GM21528 (cell line): ENCODE results near the gene LMTK3.

Source experiments
- ATAC-seq: cut with Tn5 transposase; IDR thresholded peaks from one replicate; pipeline ENCODE4 v1.9.1; 2021; ENCODE audit warnings: mild to moderate bottlenecking, moderate library complexity; ENCODE audit not compliant: unreplicated experiment, low FRiP score

Gene LMTK3

GRCh38 chr19:48474084-48474592 lies 37.5 kb downstream of the LMTK3 start:
- ATAC-seq = no peak

DNA sequence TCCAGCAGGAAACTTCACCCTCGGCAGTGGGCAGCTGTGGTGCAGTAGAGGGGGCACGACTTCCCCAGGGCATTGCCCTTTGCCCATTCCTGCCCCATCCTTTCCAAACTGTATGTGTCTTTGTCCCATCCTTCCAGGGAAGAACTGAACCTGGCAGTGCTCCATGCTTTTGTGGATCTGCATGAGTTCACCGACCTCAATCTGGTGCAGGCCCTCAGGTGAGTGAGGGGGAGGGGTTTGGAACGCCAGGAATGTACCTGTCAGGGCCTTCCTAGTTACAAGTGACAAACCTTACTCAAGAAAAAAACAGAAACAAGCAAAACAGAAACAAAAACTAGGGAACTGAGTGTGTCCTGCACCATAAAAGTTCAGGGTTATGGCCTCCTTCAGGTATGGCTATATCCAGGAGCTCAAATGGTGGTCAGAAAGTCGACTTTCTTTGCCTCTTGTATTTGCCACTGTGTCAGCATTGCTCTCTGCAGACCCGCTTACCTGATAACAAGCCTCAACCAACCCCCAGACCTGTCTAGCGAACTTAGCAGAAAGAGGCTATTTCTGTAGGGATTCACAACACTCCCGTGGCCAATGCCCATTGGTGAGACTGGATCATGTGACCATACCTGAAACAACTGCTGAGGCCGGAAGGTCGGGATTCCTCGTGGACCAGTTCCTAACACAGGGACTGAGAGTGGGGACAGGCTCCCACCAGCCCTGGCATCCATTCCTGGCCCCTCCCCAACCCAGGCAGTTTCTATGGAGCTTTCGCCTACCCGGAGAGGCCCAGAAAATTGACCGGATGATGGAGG lies 38.3 kb downstream of the LMTK3 start:
- no peak for ATAC-seq

DNA sequence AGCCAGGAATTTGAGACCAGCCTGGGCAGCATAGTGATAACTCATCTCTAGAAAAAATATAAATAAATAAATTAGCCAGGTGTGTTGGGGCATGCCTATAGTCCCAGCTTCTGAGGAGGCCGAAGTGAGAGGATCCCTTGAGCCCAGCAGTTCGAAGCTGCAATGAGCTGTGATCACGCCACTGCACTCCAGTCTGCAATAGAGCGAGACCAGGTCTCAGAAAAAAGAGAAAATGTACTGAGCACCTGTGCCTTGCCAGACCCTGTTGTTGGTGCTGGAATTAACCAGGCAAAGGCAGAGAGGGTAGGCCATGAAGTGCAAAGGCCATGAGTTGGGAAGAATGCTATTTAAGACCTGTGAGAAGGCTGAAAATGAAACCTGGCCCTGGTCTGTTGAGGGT lies 39.8 kb downstream of the LMTK3 start:
- no peak for ATAC-seq

DNA sequence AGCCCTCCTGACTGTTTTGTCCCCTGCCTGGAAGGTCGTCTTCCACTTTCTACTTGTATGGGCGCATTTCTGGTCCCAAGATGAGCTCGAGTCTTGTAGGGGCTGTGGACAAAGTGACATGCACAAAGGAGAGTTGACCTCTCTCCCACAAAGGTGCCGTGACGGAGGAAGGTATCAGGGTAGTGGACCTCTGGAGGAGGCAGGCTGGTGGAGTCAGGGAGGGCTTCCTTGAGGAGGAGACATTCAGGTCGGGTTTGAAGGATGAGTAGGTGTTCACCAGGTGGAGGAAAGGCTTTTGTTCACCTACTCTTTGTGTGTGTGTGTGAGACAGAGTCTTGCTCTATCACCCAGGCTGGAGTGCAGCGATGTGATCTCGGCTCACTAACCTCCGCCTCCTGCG lies 40.8 kb downstream of the LMTK3 start:
- ATAC-seq = no peak

- no peak for ATAC-seq
Observed at GRCh38 chr19:48469934-48470680, 41.5 kb downstream of the LMTK3 start.

DNA sequence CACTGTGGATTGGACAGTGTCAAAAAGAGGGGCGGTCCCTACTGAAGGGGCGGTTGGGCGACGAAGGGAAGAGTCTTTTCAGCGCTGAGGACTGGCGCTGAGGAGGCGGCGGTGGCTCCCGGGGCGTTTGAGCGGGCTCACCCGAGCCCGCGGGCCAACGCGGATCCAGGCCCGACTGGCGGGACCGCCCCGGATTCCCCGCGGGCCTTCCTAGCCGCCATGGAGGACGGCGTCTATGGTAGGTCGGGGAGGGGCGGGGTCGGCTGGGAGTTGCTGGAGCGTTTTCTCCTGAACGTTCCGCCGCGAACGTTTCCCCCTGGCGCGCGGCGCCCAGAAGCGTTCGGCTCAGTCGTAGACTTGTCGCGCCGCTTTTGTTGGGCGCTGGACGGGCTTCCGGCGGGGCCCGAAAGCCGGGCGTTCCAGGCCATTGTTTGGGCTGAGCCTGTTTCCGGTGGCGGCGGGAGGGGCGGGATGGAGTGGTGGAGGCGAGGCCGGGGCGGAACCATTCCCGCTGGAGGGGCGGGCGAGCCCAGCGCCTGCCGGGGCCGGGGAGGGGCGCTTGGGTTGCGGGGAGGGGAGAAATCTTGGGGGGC lies 42.2 kb downstream of the LMTK3 start, which contains the start of gene CYTH2:
TSS of gene CYTH2 (plus strand) at position 81 of the 593 bp plus-strand sequence. CDS start at position 220, 139 bp downstream.
- no peak for ATAC-seq

- ATAC-seq = peak; percentile 88
Observed at GRCh38 chr19:48468772-48469288, 42.8 kb downstream of the LMTK3 start.

DNA sequence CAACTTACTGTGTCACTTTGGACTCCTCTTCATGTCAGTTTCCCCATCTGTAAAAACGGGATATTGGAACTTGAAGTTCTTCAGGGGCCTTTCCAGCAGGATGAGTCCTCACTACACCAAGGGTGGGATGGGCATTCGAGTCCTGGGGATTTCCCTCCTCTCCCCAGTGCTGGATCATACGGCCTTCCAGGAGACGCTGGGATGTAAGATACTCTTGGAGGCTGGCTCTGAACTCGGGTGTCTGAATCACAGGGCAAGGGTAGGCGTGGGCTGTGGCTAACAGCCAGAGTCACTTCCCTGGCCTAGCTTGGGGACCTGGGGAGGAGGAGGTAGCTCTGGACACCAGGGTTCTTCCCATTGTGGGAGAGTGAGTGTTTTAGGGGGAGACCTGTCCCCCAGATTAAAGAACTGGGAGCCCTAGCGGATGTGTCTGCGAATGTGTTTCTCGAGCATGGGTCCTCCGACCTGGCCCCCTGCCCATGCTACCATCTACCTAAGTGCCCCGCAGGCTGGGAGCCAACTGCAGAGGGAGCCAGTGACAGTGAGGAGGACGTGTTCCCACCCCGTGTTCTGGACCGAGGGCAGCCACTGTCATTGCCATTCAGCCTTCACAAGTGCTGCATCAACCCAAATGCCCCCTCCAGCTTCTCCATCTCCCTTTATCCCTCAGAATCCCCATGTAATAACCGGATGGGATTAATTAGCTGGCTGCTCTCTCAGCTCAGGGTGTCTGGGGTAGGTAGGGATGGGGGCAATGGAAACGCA lies 44.9 kb downstream of the LMTK3 start:
- no peak for ATAC-seq

DNA sequence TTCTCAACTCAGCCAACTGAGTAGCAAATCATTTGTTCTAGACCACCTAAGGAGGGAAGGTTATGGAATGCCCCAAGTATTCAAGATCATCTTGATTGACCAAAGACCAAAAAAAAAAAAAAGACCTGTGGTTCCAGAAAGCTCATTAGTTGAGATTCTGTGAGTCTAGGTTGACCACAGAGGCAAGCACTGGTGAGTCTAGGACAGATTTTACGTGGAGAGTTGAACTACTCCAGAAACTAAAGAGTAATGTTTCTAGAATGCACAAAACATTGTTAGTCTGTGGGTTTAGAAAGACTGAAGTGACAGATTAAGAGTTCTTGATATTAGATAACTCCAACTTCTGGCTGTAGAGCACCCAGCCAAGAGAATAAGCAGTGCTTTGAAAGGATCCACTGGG lies 46.4 kb downstream of the LMTK3 start:
- no peak for ATAC-seq

DNA sequence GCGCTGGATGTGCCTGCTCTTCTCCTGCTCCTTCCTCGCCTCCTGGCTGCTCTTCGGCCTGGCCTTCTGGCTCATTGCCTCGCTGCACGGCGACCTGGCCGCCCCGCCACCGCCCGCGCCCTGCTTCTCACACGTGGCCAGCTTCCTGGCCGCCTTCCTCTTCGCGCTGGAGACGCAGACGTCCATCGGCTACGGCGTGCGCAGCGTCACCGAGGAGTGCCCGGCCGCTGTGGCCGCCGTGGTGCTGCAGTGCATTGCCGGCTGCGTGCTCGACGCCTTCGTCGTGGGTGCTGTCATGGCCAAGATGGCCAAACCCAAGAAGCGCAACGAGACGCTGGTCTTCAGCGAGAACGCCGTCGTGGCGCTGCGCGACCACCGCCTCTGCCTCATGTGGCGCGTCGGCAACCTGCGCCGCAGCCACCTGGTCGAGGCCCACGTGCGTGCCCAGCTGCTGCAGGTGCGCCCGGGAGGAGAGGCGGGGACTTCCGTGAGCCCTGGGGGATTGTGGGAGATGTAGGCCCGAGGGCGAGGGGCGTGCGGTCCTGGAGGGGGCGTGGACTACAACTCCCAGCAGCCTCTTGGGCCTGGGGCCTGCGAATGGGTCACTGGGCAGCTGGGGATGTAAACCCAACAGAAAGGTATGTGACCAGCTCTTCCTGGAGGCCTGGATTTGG lies 49.5 kb downstream of the LMTK3 start:
- ATAC-seq = no peak

DNA sequence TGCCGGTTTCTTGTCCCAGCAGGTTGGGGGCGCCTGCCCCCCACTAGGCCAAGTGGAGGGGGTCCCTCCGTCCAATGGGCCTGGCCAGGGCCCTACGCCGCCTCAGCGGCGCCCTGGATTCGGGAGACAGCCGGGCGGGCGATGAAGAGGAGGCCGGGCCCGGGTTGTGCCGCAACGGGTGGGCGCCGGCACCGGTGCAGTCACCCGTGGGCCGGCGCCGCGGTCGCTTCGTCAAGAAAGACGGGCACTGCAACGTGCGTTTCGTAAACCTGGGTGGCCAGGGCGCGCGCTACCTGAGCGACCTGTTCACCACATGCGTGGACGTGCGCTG lies 50.0 kb downstream of the LMTK3 start:
- no peak for ATAC-seq

DNA sequence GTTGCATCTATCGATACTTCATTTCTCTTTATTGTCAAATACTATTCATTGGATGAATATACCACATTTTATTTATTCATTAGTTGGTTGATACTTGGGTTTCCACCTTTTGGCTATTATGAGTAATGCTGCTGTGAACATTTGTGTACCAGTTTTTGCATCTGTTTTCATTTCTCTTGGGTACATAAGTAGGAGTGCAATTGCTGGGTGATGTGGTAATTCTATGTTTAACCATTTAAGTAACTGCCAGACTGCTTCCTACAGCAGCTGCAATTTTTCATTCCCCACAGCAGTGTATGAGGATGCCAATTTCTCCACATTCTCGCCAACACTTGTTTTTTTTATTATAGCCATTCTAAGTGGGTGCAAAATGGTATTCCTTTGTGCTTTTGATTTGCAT lies 53.6 kb downstream of the LMTK3 start:
- no peak for ATAC-seq

DNA sequence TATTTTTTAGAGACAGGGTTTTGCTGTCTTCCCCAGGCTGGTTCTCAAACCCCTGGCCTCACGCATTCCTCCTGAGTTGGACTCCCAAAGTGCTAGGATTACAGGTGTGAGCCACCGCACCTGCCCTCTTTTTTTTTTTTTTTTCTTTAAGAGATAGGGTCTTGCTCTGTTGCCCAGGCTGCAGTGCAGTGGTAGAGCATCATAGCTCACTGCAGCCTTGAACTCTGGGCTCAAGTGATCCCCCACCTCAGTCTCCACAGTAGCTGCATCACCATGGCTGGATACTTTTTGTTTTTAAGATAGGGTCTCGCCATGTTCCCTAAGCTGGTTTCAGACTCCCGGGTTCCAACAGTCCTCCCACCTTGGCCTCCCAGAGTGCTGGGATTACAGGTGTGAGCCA lies 54.8 kb downstream of the LMTK3 start:
- no peak for ATAC-seq

DNA sequence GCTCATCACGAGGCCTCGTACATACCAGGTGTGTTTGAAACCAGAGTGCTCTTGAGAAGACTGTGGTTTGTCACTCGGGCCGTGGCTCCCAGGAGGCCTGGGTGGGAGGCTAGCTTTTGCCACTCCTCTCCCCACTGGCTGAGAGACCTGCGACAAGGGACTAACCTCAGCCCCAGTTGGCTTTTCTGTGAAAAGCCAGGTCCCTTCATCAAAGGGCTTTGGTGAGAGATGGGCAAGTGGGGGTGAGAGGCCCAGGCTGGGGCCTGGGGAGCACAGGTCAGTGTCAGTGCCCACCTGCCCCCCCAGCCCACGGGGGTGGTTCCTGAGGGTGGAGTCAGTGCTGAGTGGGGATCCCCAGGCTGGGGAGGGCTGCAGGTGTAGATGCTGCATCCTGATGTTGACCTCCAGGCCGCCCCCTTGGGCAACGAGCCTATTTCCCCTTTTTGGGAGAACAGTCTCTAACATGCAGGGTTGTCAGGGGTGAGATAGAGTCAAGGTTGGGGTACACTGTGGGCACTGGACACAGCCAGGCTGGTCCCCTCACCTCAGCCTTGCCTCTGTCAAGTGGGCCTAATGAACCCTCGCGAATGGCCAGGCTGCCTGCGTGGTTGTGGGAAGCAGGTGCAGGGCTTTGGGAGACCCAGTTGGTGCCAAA lies 55.6 kb downstream of the LMTK3 start:
- ATAC-seq = no peak

GRCh38 chr19:48455171-48455907 lies 56.3 kb downstream of the LMTK3 start, which contains the start of gene KCNJ14:
Gene KCNJ14, plus strand, starts transcription at chr19:48455574. Its CDS starts 6,151 bp downstream, at chr19:48461725.
- ATAC-seq = no peak

GRCh38 chr19:48454150-48454730 lies 57.4 kb downstream of the LMTK3 start:
- ATAC-seq = no peak

- ATAC-seq = no peak
Observed at GRCh38 chr19:48452289-48453190, 59.1 kb downstream of the LMTK3 start.
